K562 (cell line): ENCODE data around the gene MRNIP. TPM values are rescaled to one million over a fixed set of nuclear protein-coding genes. Genes with fewer than 3 reads are reported as not detected.

Source experiments
- CHD1 ChIP-seq: fragments of 200-600 bp; sonication (generic); IDR thresholded peaks from one replicate; pipeline ENCODE4 v1.6.1; 2012; ENCODE audit warnings: mild to moderate bottlenecking, moderate library complexity, low read length, inconsistent platforms
- CUX1 ChIP-seq: fragments of 200-800 bp; sonication (Bioruptor generic); IDR thresholded peaks from 2 replicates; pipeline ENCODE4 v1.6.1; 2016; ENCODE audit warnings: missing genetic modification characterization, missing compliant biosample characterization
- FOXA3 ChIP-seq, 2 experiments: fragments of 450-650 bp in 1 of 2; sonication (generic) in 1 of 2; formaldehyde crosslinking; IDR thresholded peaks in 1 of 2; conservative IDR thresholded peaks in 1 of 2; 2 replicates each; pipeline versions ENCODE4 v1.4.0 to v1.8.0; 2020 to 2022; ENCODE audit warnings: mild to moderate bottlenecking in 2 of 2, missing genetic modification reagents in 1 of 2
- PPARD ChIP-seq: fragments of 250-450 bp; sonication (Bioruptor Pico); IDR thresholded peaks from 2 replicates; pipeline ENCODE4 v1.8.0; 2022; ENCODE audit warnings: inconsistent platforms, mild to moderate bottlenecking, moderate library complexity
- PRPF4 ChIP-seq: fragments of 200-400 bp; formaldehyde crosslinking; IDR thresholded peaks from one replicate; pipeline ENCODE4 v1.6.1; 2017; ENCODE audit warnings: low read length, low read depth, mild to moderate bottlenecking; ENCODE audit not compliant: insufficient read depth, poor library complexity, severe bottlenecking
- PTBP1 ChIP-seq: fragments of 200-400 bp; formaldehyde crosslinking; IDR thresholded peaks from 2 replicates; pipeline ENCODE4 v1.6.1; 2017; ENCODE audit warnings: low read depth, low read length
- RBFOX2 ChIP-seq: fragments of 200-400 bp; formaldehyde crosslinking; IDR thresholded peaks from 2 replicates; pipeline ENCODE4 v1.6.1; 2017; ENCODE audit warnings: low read depth, mild to moderate bottlenecking, low read length, moderate library complexity
- RBM15 ChIP-seq: fragments of 200-400 bp; formaldehyde crosslinking; IDR thresholded peaks from 2 replicates; pipeline ENCODE4 v1.6.1; 2018; ENCODE audit warnings: mild to moderate bottlenecking, low read length, moderate library complexity; ENCODE audit not compliant: insufficient read depth
- U2AF1 ChIP-seq: fragments of 200-400 bp; formaldehyde crosslinking; optimal IDR thresholded peaks from 2 replicates; pipeline ENCODE3; 2017; ENCODE audit warnings: mild to moderate bottlenecking, low read depth, low read length, moderate library complexity
- ZBED1 ChIP-seq: IDR thresholded peaks from 2 replicates; pipeline ENCODE4 v1.6.1; 2014
- polyA plus RNA-seq, 8 experiments: library from polyadenylated mRNA; depleted of rRNA in 4 of 8; stranded (reverse) in 5 of 8; unstranded in 3 of 8; fragments of >200 nt; fragmentation: Nextera tagmentation in 2 of 8; fragmentation: Illumina TruSeq in 1 of 8; extraction: Ambion mirVana in 2 of 8; extraction: Trizol in 1 of 8; gene quantifications; 2 replicates each; pipeline versions ENCODE4 v1.2.1 to v1.2.3, GENCODE V29; 2011 to 2014; ENCODE audit warnings: inconsistent platforms in 1 of 8, missing spikeins in 1 of 8
- total RNA-seq, 7 experiments: library from RNA; depleted of rRNA in 6 of 7; stranded (reverse); fragments of >200 nt in 6 of 7; fragmentation: Illumina TruSeq in 2 of 7; extraction: Trizol in 2 of 7; gene quantifications; 2 replicates each; pipeline versions ENCODE4 v1.2.1 to v1.2.3, GENCODE V29; 2011 to 2021; ENCODE audit warnings: low replicate concordance in 1 of 7
- TF ChIP-seq, protein P1 (sequence below), 2 experiments: fragments of 450-650 bp; conservative IDR thresholded peaks; 2 replicates each; pipeline ENCODE4 v1.6.1; 2017; ENCODE audit warnings: mild to moderate bottlenecking in 2 of 2, moderate library complexity in 2 of 2
- TF ChIP-seq, protein P2 (sequence below): sonication (generic); formaldehyde crosslinking; IDR thresholded peaks from 2 replicates; pipeline ENCODE4 v1.8.0; 2022; ENCODE audit warnings: mild to moderate bottlenecking, missing genetic modification reagents
- TF ChIP-seq, protein P3 (sequence below): fragments of 150-350 bp; IDR thresholded peaks from 2 replicates; pipeline ENCODE4 v1.6.1; 2014; ENCODE audit warnings: low read depth, mild to moderate bottlenecking, low read length, borderline replicate concordance
- TF ChIP-seq, protein P4 (sequence below): sonication (generic); formaldehyde crosslinking; IDR thresholded peaks from 2 replicates; pipeline ENCODE4 v1.8.0; 2022; ENCODE audit warnings: missing genetic modification reagents, mild to moderate bottlenecking, borderline replicate concordance

Gene MRNIP
- total and polyA plus RNA-seq, 9 of the 15 experiments (the other 6 are each of a cell fraction or from before 2014, with no cell fraction given), result 3.6 to 39.0 (median 16.8) TPM

DNA sequence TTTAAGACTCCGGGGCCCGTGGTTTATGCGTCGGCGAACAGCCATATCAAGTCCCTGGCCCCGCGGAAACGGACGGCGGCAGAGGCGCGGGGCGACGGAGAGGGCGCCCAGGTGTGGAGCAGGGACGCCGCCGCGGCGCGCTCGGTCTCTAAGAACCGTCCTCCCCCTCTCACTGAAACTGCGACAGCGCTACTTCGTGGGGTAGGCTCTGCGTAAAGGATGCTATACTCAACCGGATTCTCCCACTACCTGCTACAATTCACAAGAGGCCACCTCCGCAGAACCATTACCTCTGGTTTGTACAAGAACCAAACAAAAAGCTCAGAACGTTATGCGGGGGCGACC, 404 bp downstream of the MRNIP start (continued):
- TF ChIP-seq CUX1 (CRISPR knock-in tag), result no peak
- TF ChIP-seq, protein P1, sequence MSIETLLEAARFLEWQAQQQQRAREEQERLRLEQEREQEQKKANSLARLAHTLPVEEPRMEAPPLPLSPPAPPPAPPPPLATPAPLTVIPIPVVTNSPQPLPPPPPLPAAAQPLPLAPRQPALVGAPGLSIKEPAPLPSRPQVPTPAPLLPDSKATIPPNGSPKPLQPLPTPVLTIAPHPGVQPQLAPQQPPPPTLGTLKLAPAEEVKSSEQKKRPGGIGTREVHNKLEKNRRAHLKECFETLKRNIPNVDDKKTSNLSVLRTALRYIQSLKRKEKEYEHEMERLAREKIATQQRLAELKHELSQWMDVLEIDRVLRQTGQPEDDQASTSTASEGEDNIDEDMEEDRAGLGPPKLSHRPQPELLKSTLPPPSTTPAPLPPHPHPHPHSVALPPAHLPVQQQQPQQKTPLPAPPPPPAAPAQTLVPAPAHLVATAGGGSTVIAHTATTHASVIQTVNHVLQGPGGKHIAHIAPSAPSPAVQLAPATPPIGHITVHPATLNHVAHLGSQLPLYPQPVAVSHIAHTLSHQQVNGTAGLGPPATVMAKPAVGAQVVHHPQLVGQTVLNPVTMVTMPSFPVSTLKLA (conservative IDR thresholded peaks at IDR 0.05), result no peak
- no peak for TF ChIP-seq U2AF1
- TF ChIP-seq PTBP1, result no peak
- peak; percentile 63 for TF ChIP-seq CHD1
- no peak for TF ChIP-seq PPARD
- no peak for TF ChIP-seq PRPF4
- TF ChIP-seq, protein P2, sequence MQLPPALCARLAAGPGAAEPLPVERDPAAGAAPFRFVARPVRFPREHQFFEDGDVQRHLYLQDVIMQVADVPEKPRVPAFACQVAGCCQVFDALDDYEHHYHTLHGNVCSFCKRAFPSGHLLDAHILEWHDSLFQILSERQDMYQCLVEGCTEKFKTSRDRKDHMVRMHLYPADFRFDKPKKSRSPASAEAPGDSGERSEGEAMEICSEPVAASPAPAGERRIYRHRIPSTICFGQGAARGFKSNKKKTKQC, result no peak
- no peak for TF ChIP-seq ZBED1
- TF ChIP-seq, protein P3, sequence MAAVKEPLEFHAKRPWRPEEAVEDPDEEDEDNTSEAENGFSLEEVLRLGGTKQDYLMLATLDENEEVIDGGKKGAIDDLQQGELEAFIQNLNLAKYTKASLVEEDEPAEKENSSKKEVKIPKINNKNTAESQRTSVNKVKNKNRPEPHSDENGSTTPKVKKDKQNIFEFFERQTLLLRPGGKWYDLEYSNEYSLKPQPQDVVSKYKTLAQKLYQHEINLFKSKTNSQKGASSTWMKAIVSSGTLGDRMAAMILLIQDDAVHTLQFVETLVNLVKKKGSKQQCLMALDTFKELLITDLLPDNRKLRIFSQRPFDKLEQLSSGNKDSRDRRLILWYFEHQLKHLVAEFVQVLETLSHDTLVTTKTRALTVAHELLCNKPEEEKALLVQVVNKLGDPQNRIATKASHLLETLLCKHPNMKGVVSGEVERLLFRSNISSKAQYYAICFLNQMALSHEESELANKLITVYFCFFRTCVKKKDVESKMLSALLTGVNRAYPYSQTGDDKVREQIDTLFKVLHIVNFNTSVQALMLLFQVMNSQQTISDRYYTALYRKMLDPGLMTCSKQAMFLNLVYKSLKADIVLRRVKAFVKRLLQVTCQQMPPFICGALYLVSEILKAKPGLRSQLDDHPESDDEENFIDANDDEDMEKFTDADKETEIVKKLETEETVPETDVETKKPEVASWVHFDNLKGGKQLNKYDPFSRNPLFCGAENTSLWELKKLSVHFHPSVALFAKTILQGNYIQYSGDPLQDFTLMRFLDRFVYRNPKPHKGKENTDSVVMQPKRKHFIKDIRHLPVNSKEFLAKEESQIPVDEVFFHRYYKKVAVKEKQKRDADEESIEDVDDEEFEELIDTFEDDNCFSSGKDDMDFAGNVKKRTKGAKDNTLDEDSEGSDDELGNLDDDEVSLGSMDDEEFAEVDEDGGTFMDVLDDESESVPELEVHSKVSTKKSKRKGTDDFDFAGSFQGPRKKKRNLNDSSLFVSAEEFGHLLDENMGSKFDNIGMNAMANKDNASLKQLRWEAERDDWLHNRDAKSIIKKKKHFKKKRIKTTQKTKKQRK, result no peak
- TF ChIP-seq RBFOX2, result no peak
- TF ChIP-seq FOXA3 (CRISPR knock-in tag; conservative IDR thresholded peaks at IDR 0.05 in 1 of 2, IDR thresholded peaks at IDR 0.05 in 1 of 2), result no peak
- TF ChIP-seq, protein P4, sequence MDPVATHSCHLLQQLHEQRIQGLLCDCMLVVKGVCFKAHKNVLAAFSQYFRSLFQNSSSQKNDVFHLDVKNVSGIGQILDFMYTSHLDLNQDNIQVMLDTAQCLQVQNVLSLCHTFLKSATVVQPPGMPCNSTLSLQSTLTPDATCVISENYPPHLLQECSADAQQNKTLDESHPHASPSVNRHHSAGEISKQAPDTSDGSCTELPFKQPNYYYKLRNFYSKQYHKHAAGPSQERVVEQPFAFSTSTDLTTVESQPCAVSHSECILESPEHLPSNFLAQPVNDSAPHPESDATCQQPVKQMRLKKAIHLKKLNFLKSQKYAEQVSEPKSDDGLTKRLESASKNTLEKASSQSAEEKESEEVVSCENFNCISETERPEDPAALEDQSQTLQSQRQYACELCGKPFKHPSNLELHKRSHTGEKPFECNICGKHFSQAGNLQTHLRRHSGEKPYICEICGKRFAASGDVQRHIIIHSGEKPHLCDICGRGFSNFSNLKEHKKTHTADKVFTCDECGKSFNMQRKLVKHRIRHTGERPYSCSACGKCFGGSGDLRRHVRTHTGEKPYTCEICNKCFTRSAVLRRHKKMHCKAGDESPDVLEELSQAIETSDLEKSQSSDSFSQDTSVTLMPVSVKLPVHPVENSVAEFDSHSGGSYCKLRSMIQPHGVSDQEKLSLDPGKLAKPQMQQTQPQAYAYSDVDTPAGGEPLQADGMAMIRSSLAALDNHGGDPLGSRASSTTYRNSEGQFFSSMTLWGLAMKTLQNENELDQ (CRISPR knock-in tag), result 0 out of 2 replicates have a peak, but pooled peaks have one; percentile 49
- TF ChIP-seq RBM15, result no peak
